Measurements from ENCODE around the gene PEX11G.
A peak's percentile ranks its signal among the peaks of the same experiment; 100 is the strongest.

Gene PEX11G

GRCh38 chr19:7512400-7512851, 23.6 kb upstream of the PEX11G start:
- no peak for DNase-seq (ENCODE audit: low read depth)
- TF ChIP-seq CTCF (conservative IDR thresholded peaks at IDR 0.05; ENCODE audit: low read depth, low read length), result no peak
- no peak overlapping the region for H3K4me3 ChIP-seq (ENCODE audit: low read depth, low read length)

GRCh38 chr19:7509625-7510024, 20.8 kb upstream of the PEX11G start:
- DNase-seq (ENCODE audit: low read depth), result no peak
- TF ChIP-seq CTCF (conservative IDR thresholded peaks at IDR 0.05; ENCODE audit: low read depth, low read length), result no peak
- H3K4me3 ChIP-seq (ENCODE audit: low read depth, low read length), result no peak overlapping the region

- DNase-seq (ENCODE audit: low read depth), result peak; percentile 89
- no peak for TF ChIP-seq CTCF (conservative IDR thresholded peaks at IDR 0.05; ENCODE audit: low read depth, low read length)
- no peak overlapping the region for H3K4me3 ChIP-seq (ENCODE audit: low read depth, low read length)
These were observed 19.0 kb upstream of the PEX11G start for GRCh38 chr19:7507884-7508283.

GRCh38 chr19:7506385-7507328, 17.8 kb upstream of the PEX11G start:
- no peak overlapping the region for H3K4me3 ChIP-seq (ENCODE audit: low read depth, low read length)
- no peak for TF ChIP-seq CTCF (conservative IDR thresholded peaks at IDR 0.05; ENCODE audit: low read depth, low read length)
- peak; percentile 79 for DNase-seq (ENCODE audit: low read depth)

GRCh38 chr19:7505682-7506384, 17.0 kb upstream of the PEX11G start:
- no peak overlapping the region for H3K4me3 ChIP-seq (ENCODE audit: low read depth, low read length)
- no peak for DNase-seq (ENCODE audit: low read depth)
- TF ChIP-seq CTCF (conservative IDR thresholded peaks at IDR 0.05; ENCODE audit: low read depth, low read length), result no peak

GRCh38 chr19:7505288-7505681, 16.4 kb upstream of the PEX11G start:
- no peak for TF ChIP-seq CTCF (conservative IDR thresholded peaks at IDR 0.05; ENCODE audit: low read depth, low read length)
- no peak overlapping the region for H3K4me3 ChIP-seq (ENCODE audit: low read depth, low read length)
- no peak for DNase-seq (ENCODE audit: low read depth)

All from choroid plexus epithelial cell (primary cell).